22Rv1 (cell line): ENCODE results near the gene WDR38.

Source experiments
- ZFX ChIP-seq: fragments of 450-650 bp; IDR thresholded peaks from 2 replicates; pipeline ENCODE4 v1.6.1; 2017; ENCODE audit warnings: antibody characterized with exemption, borderline replicate concordance
- TF ChIP-seq, protein P1 (sequence below): fragments of 450-650 bp; IDR thresholded peaks from 2 replicates; pipeline ENCODE4 v1.5.1; 2017; ENCODE audit warnings: mild to moderate bottlenecking

DNA sequence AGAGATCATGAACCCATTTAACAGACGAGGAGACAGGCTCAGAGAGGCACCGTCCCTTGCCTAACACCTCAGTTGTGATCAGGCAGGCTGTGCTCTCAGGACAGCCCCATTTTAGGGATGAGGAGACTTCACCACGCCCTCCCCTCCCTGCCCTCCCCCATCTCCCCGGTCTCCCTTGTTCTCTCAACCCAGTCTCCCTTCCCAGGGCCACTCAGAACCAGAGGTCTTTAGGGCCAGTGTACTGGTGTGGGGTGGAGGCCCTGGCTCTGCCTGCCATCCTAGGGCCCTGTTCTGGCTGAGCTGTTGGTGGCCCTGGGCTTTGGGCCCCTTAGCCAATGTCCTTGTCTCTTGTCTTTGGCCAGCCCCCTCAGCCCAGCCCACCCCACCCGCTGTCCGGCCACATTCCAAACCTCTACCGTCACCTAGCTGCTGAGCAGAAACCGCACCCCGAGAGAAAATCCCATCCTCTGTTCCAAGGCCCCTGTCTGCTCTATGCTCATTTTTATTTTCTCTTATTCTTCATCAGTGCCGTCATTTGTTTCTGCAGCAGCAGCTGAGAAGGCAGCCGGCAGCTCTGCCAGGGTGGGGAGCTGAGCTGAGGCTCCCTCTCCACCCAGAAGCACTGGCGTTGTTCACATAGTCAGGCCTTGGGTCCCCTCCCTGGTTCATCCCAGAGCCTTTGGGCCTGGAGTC, 42.5 kb upstream of the WDR38 start:
- TF ChIP-seq, protein P1, sequence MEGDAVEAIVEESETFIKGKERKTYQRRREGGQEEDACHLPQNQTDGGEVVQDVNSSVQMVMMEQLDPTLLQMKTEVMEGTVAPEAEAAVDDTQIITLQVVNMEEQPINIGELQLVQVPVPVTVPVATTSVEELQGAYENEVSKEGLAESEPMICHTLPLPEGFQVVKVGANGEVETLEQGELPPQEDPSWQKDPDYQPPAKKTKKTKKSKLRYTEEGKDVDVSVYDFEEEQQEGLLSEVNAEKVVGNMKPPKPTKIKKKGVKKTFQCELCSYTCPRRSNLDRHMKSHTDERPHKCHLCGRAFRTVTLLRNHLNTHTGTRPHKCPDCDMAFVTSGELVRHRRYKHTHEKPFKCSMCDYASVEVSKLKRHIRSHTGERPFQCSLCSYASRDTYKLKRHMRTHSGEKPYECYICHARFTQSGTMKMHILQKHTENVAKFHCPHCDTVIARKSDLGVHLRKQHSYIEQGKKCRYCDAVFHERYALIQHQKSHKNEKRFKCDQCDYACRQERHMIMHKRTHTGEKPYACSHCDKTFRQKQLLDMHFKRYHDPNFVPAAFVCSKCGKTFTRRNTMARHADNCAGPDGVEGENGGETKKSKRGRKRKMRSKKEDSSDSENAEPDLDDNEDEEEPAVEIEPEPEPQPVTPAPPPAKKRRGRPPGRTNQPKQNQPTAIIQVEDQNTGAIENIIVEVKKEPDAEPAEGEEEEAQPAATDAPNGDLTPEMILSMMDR: no peak
- TF ChIP-seq ZFX: no peak
